ENCODE data around the gene LAMC3. TPM values are rescaled to one million over a fixed set of nuclear protein-coding genes. Genes with fewer than 3 reads are reported as not detected.
"Not testable (repeated sequence)": the region's sequence is repeated elsewhere in the genome, so short reads cannot be mapped to it uniquely, and the experiment has no call there.

Gene LAMC3
- total RNA-seq, 2 experiments from 2014 or later = 0.27 TPM

- peak; percentile 57 for DNase-seq
- H3K4me3 Mint-ChIP-seq = no peak overlapping the region
- no peak overlapping the region for H3K27ac Mint-ChIP-seq
- CTCF ChIA-PET = interaction anchor here (1.2 kb wide), 1 partner anchor 33 kb away, joined by 5 read pairs; no protein-coding TSS in a partner anchor
- POLR2A ChIA-PET = no interaction called here
- H3K9me3 Mint-ChIP-seq = no peaks in the 10 kb centered on the region
- no peaks in the 10 kb centered on the region for H3K4me1 Mint-ChIP-seq
- peaks cover 5% of the 10 kb centered on the region for H3K27me3 Mint-ChIP-seq
- H3K36me3 Mint-ChIP-seq (ENCODE audit: low read depth) = no peaks in the 10 kb centered on the region
These were observed 10.9 kb upstream of the LAMC3 start for GRCh38 chr9:130997925-130998596.

- Mint-ChIP-seq H3K4me1 (no peaks in the 10 kb centered on the region), H3K9me3 (no peaks in the 10 kb centered on the region), H3K36me3 (ENCODE audit: low read depth) (no peaks in the 10 kb centered on the region), H3K4me3 (no peak overlapping the region), H3K27me3 (peaks cover 5% of the 10 kb centered on the region), H3K27ac (no peak overlapping the region)
- CTCF ChIA-PET = interaction anchor here (1.2 kb wide), 1 partner anchor 32 kb away, joined by 5 read pairs; no protein-coding TSS in a partner anchor
- DNase-seq = no peak
- POLR2A ChIA-PET = no interaction called here
These were observed 10.3 kb upstream of the LAMC3 start for GRCh38 chr9:130998597-130999244.

- DNase-seq = no peak
- H3K27ac Mint-ChIP-seq = no peak overlapping the region
- CTCF ChIA-PET = no interaction called here
- no peaks in the 10 kb centered on the region for H3K36me3 Mint-ChIP-seq (ENCODE audit: low read depth)
- H3K4me1 Mint-ChIP-seq = no peaks in the 10 kb centered on the region
- peaks cover 5% of the 10 kb centered on the region for H3K27me3 Mint-ChIP-seq
- H3K9me3 Mint-ChIP-seq = no peaks in the 10 kb centered on the region
- POLR2A ChIA-PET = no interaction called here
- no peak overlapping the region for H3K4me3 Mint-ChIP-seq
These were observed 9.7 kb upstream of the LAMC3 start for GRCh38 chr9:130999245-130999623.

GRCh38 chr9:131000526-131000925, 8.4 kb upstream of the LAMC3 start:
- H3K4me3 Mint-ChIP-seq; H3K9me3 Mint-ChIP-seq; H3K27ac Mint-ChIP-seq; H3K4me1 Mint-ChIP-seq; DNase-seq; POLR2A ChIA-PET; H3K36me3 Mint-ChIP-seq (ENCODE audit: low read depth); H3K27me3 Mint-ChIP-seq: not testable (repeated sequence)
- CTCF ChIA-PET = interaction anchor here (0.6 kb wide), 1 partner anchor 29 kb away, joined by 4 read pairs; no protein-coding TSS in a partner anchor

- POLR2A ChIA-PET = no interaction called here
- H3K4me1 Mint-ChIP-seq = no peaks in the 10 kb centered on the region
- peaks cover 5% of the 10 kb centered on the region for H3K27me3 Mint-ChIP-seq
- no peaks in the 10 kb centered on the region for H3K36me3 Mint-ChIP-seq (ENCODE audit: low read depth)
- no peak for DNase-seq
- CTCF ChIA-PET = no interaction called here
- no peaks in the 10 kb centered on the region for H3K9me3 Mint-ChIP-seq
- H3K27ac Mint-ChIP-seq = no peak overlapping the region
- H3K4me3 Mint-ChIP-seq = no peak overlapping the region
These were observed 8.0 kb upstream of the LAMC3 start for GRCh38 chr9:131001021-131001420.

- no peaks in the 10 kb centered on the region for H3K9me3 Mint-ChIP-seq
- H3K4me3 Mint-ChIP-seq = no peak overlapping the region
- no peaks in the 10 kb centered on the region for H3K36me3 Mint-ChIP-seq (ENCODE audit: low read depth)
- peaks cover 10% of the 10 kb centered on the region for H3K27me3 Mint-ChIP-seq
- no peaks in the 10 kb centered on the region for H3K4me1 Mint-ChIP-seq
- ChIA-PET CTCF (interaction anchor here (1.6 kb wide), 1 partner anchor 45 kb away, joined by 4 read pairs; no protein-coding TSS in a partner anchor), POLR2A (no interaction called here)
- no peak for DNase-seq
- H3K27ac Mint-ChIP-seq = no peak overlapping the region
These were observed 7.0 kb upstream of the LAMC3 start for GRCh38 chr9:131001990-131002389.

GRCh38 chr9:131006601-131007000, 2.4 kb upstream of the LAMC3 start:
- H3K9me3 Mint-ChIP-seq = no peaks in the 10 kb centered on the region
- peaks cover 39% of the 10 kb centered on the region for H3K27me3 Mint-ChIP-seq
- no peak for DNase-seq
- CTCF ChIA-PET = interaction anchor here (0.8 kb wide), 1 partner anchor 12 kb away, joined by 3 read pairs; no protein-coding TSS in a partner anchor
- no peak overlapping the region for H3K4me3 Mint-ChIP-seq
- no peak overlapping the region for H3K27ac Mint-ChIP-seq
- no peaks in the 10 kb centered on the region for H3K36me3 Mint-ChIP-seq (ENCODE audit: low read depth)
- peaks cover 3% of the 10 kb centered on the region for H3K4me1 Mint-ChIP-seq
- POLR2A ChIA-PET = no interaction called here

GRCh38 chr9:131008086-131008485, 888 bp upstream of the LAMC3 start:
- H3K27me3 Mint-ChIP-seq = peaks cover 37% of the 10 kb centered on the region
- POLR2A ChIA-PET = no interaction called here
- peaks cover 3% of the 10 kb centered on the region for H3K4me1 Mint-ChIP-seq
- DNase-seq = no peak
- H3K9me3 Mint-ChIP-seq = no peaks in the 10 kb centered on the region
- no peaks in the 10 kb centered on the region for H3K36me3 Mint-ChIP-seq (ENCODE audit: low read depth)
- no peak overlapping the region for H3K27ac Mint-ChIP-seq
- CTCF ChIA-PET = no interaction called here
- no peak overlapping the region for H3K4me3 Mint-ChIP-seq

- no peak overlapping the region for H3K27ac Mint-ChIP-seq
- H3K4me1 Mint-ChIP-seq = peaks cover 3% of the 10 kb centered on the region
- ChIA-PET POLR2A (no interaction called here), CTCF (no interaction called here)
- H3K4me3 Mint-ChIP-seq = no peak overlapping the region
- DNase-seq = no peak
- no peaks in the 10 kb centered on the region for H3K36me3 Mint-ChIP-seq (ENCODE audit: low read depth)
- peaks cover 37% of the 10 kb centered on the region for H3K27me3 Mint-ChIP-seq
- H3K9me3 Mint-ChIP-seq = no peaks in the 10 kb centered on the region
These were observed 438 bp upstream of the LAMC3 start for GRCh38 chr9:131008563-131008908.

GRCh38 chr9:131010482-131011273, 1.7 kb downstream of the LAMC3 start:
- no peak for DNase-seq
- Mint-ChIP-seq H3K4me3 (no peak overlapping the region), H3K27ac (no peak overlapping the region), H3K27me3 (peaks cover 39% of the 10 kb centered on the region), H3K36me3 (ENCODE audit: low read depth) (no peaks in the 10 kb centered on the region), H3K4me1 (peaks cover 3% of the 10 kb centered on the region), H3K9me3 (no peaks in the 10 kb centered on the region)
- ChIA-PET POLR2A (no interaction called here), CTCF (no interaction called here)

GRCh38 chr9:131011274-131012022, 2.5 kb downstream of the LAMC3 start:
- Mint-ChIP-seq H3K4me1 (peaks cover 3% of the 10 kb centered on the region), H3K36me3 (ENCODE audit: low read depth) (no peaks in the 10 kb centered on the region), H3K9me3 (no peaks in the 10 kb centered on the region), H3K27ac (no peak overlapping the region), H3K4me3 (no peak overlapping the region), H3K27me3 (peaks cover 39% of the 10 kb centered on the region)
- ChIA-PET POLR2A (no interaction called here), CTCF (no interaction called here)
- DNase-seq = no peak

GRCh38 chr9:131012023-131012334, 3.0 kb downstream of the LAMC3 start:
- POLR2A ChIA-PET = no interaction called here
- H3K27ac Mint-ChIP-seq = no peak overlapping the region
- CTCF ChIA-PET = no interaction called here
- no peaks in the 10 kb centered on the region for H3K9me3 Mint-ChIP-seq
- DNase-seq = no peak
- H3K4me1 Mint-ChIP-seq = peaks cover 3% of the 10 kb centered on the region
- H3K36me3 Mint-ChIP-seq (ENCODE audit: low read depth) = no peaks in the 10 kb centered on the region
- H3K27me3 Mint-ChIP-seq = peaks cover 34% of the 10 kb centered on the region
- H3K4me3 Mint-ChIP-seq = no peak overlapping the region

GRCh38 chr9:131012396-131012917, 3.5 kb downstream of the LAMC3 start:
- CTCF ChIA-PET = no interaction called here
- H3K4me3 Mint-ChIP-seq = no peak overlapping the region

More at GRCh38 chr9:131012396-131012917, 3.5 kb downstream of the LAMC3 start:
- H3K27ac Mint-ChIP-seq = no peak overlapping the region
- no peaks in the 10 kb centered on the region for H3K36me3 Mint-ChIP-seq (ENCODE audit: low read depth)
- POLR2A ChIA-PET = no interaction called here
- H3K9me3 Mint-ChIP-seq = no peaks in the 10 kb centered on the region
- no peak for DNase-seq
- peaks cover 3% of the 10 kb centered on the region for H3K4me1 Mint-ChIP-seq
- peaks cover 31% of the 10 kb centered on the region for H3K27me3 Mint-ChIP-seq
